ENCODE results near the gene CAPN7. TPM values are rescaled to one million over a fixed set of nuclear protein-coding genes. Genes with fewer than 3 reads are reported as not detected.

CAPN7 gene
- total and polyA plus RNA-seq, 2 donors (not counting 1 experiment from before 2014, with no cell fraction given) = 40.4 to 85.9 TPM

Other genes starting within 250 kb of the CAPN7 start
- gene MRPS25, start 140.9 kb upstream of the CAPN7 start, total RNA-seq = 105 and 108 TPM in 2 replicates
- 94.9 and 125 TPM in 2 replicates for gene MRPS25, start 140.9 kb upstream of the CAPN7 start, polyA plus RNA-seq
- gene RBSN, start 107.1 kb upstream of the CAPN7 start, total RNA-seq = 31.2 and 32.6 TPM in 2 replicates
- gene RBSN, start 107.1 kb upstream of the CAPN7 start, polyA plus RNA-seq = 7.1 and 12.1 TPM in 2 replicates
- 73.6 and 76.6 TPM in 2 replicates for gene SH3BP5, start 126.3 kb downstream of the CAPN7 start, total RNA-seq
- gene SH3BP5, start 126.3 kb downstream of the CAPN7 start, polyA plus RNA-seq = 92.3 and 156 TPM in 2 replicates
- 23.9 and 27.1 TPM in 2 replicates for gene METTL6, start 221.3 kb downstream of the CAPN7 start, total RNA-seq
- gene METTL6, start 221.3 kb downstream of the CAPN7 start, polyA plus RNA-seq = 7.6 and 7.7 TPM in 2 replicates
- gene EAF1, start 221.4 kb downstream of the CAPN7 start, total RNA-seq = 19.8 TPM in 2 replicates
- 8.3 and 12.3 TPM in 2 replicates for gene EAF1, start 221.4 kb downstream of the CAPN7 start, polyA plus RNA-seq